PC-3 (cell line): ENCODE results near the gene TFIP11. TPM values are rescaled to one million over a fixed set of nuclear protein-coding genes. Genes with fewer than 3 reads are reported as not detected.

Source experiments
- ATAC-seq: fragments of 200-7000 bp; cut with Tn5 transposase; 2 replicates; pipeline ENCODE4 v1.9.1; 2020; ENCODE audit warnings: mild to moderate bottlenecking, moderate library complexity
- BruUV-seq: library from RNA; stranded (reverse); fragments of 400-500 nt; replicated peaks from 2 replicates; lab custom pipeline; 2021; lab: Mats Ljungman, UMichigan
- CTCF ChIA-PET: fragments of 300-600 bp; sonication (Branson Sonifier 250); formaldehyde crosslinking; loops from one replicate; lab custom pipeline; 2022; ENCODE audit warnings: antibody characterized with exemption; lab: Charles Lee
- POLR2A ChIA-PET: fragments of 300-600 bp; sonication (Branson Sonifier 250); formaldehyde crosslinking; loops from one replicate; lab custom pipeline; 2022; ENCODE audit warnings: antibody characterized with exemption; ENCODE audit not compliant: unreplicated experiment; lab: Charles Lee
- DNase-seq: peaks from one replicate; pipeline ENCODE4 v3.0.0-alpha.2; 2015
- H2AFZ ChIP-seq: fragments of 300-600 bp; sonication (generic); 2 replicates; pipeline ENCODE4 v1.6.0; 2016; ENCODE audit warnings: antibody characterized with exemption, low read length
- H3F3A ChIP-seq: fragments of 300-600 bp; sonication (generic); one replicate; pipeline ENCODE4 v1.6.0; 2017; ENCODE audit warnings: antibody characterized with exemption, low read length, control low read depth, mild to moderate bottlenecking; ENCODE audit not compliant: unreplicated experiment
- H3K27ac ChIP-seq: fragments of 300-600 bp; sonication (generic); 2 replicates; pipeline ENCODE4 v1.5.1; 2016; ENCODE audit warnings: mild to moderate bottlenecking, low read length
- H3K27me3 ChIP-seq: fragments of 300-600 bp; sonication (generic); 2 replicates; pipeline ENCODE4 v1.6.1; 2016; ENCODE audit warnings: low read length, mixed read lengths
- H3K36me3 ChIP-seq: fragments of 300-600 bp; sonication (generic); 2 replicates; pipeline ENCODE4 v1.6.1; 2016; ENCODE audit warnings: low read depth, mixed run types, low read length, mixed read lengths
- H3K4me1 ChIP-seq: fragments of 300-600 bp; sonication (generic); 2 replicates; pipeline ENCODE4 v1.5.1; 2016; ENCODE audit warnings: low read length; ENCODE audit not compliant: insufficient read depth
- H3K4me2 ChIP-seq: fragments of 300-600 bp; sonication (generic); 2 replicates; pipeline ENCODE4 v1.6.0; 2016; ENCODE audit warnings: low read length
- H3K4me3 ChIP-seq: fragments of 300-600 bp; sonication (generic); 2 replicates; pipeline ENCODE4 v1.5.1; 2016; ENCODE audit warnings: mild to moderate bottlenecking, low read length, mixed read lengths
- H3K79me2 ChIP-seq: fragments of 300-600 bp; sonication (generic); 2 replicates; pipeline ENCODE4 v1.6.1; 2017; ENCODE audit warnings: low read length, mixed read lengths
- H3K9ac ChIP-seq: fragments of 300-600 bp; sonication (generic); 2 replicates; pipeline ENCODE4 v1.6.0; 2016; ENCODE audit warnings: mild to moderate bottlenecking, low read length
- H3K9me2 ChIP-seq: fragments of 300-600 bp; sonication (generic); replicated peaks from 2 replicates; pipeline ENCODE4 v1.6.1; 2016; ENCODE audit warnings: mixed run types, low read length, mixed read lengths
- H3K9me3 ChIP-seq: fragments of 300-600 bp; sonication (generic); 2 replicates; pipeline ENCODE4 v1.6.1; 2016; ENCODE audit warnings: low read length, mixed read lengths
- H4K20me1 ChIP-seq: fragments of 300-600 bp; sonication (generic); 2 replicates; pipeline ENCODE4 v1.6.1; 2016; ENCODE audit warnings: low read length, mixed read lengths
- EZH2 ChIP-seq: fragments of 300-600 bp; sonication (generic); IDR thresholded peaks from one replicate; pipeline ENCODE4 v1.6.1; 2017; ENCODE audit warnings: antibody characterized with exemption, mild to moderate bottlenecking, low read length; ENCODE audit not compliant: unreplicated experiment
- EZH2phosphoT487 ChIP-seq: fragments of 300-600 bp; sonication (generic); IDR thresholded peaks from 2 replicates; pipeline ENCODE4 v1.6.1; 2018; ENCODE audit warnings: mild to moderate bottlenecking, antibody characterized with exemption, low read length, borderline replicate concordance
- intact Hi-C: fragments of 100-400 bp; cut with micrococcal nuclease; formaldehyde crosslinking; loops from 2 replicates; pipeline ENCODE4 v1.9.0; 2023
- total RNA-seq: library from RNA; depleted of rRNA; stranded (reverse); fragments of >200 nt; gene quantifications from 2 replicates; pipeline ENCODE4 v1.2.3, GENCODE V29; 2014
- TF ChIP-seq, protein P1 (sequence below): fragments of 300-600 bp; sonication (generic); conservative IDR thresholded peaks from 2 replicates; pipeline ENCODE4 v1.5.1; 2017; ENCODE audit warnings: antibody characterized with exemption, low read depth, mild to moderate bottlenecking, low read length

Gene TFIP11
- total RNA-seq, 1 experiment from 2014 or later = 22.4 TPM

DNA sequence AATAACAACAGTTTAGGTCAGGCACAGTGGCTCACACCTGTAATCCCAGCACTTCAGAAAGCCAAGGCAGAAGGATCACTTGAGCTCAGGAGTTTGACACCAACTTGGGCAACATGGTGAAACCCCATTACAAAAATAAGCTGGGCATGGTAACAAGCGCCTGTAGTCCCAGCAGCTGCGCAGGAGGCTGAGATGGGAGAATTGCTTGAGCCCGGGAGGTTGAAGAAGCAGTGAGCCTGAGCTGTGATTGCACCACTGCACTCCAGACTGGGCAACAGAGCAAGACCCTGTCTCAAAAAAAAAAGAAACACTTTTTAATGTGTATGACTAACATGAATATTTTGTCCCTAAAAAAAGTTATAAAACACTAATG is 24.5 kb upstream of the TFIP11 start:
- Histone ChIP-seq H3K36me3 (no peaks in the 10 kb centered on the region), H3K27ac (no peak overlapping the region), H3K9me3 (no peaks in the 10 kb centered on the region), H3K4me3 (no peak overlapping the region), H3K27me3 (no peaks in the 10 kb centered on the region), H3K4me1 (no peaks in the 10 kb centered on the region), H4K20me1 (no peaks in the 10 kb centered on the region), H3F3A (no peaks in the 10 kb centered on the region), H3K9me2 (no peaks in the 10 kb centered on the region), H3K79me2 (no peaks in the 10 kb centered on the region), H2AFZ (no peak overlapping the region), H3K9ac (no peak overlapping the region), H3K4me2 (no peak overlapping the region)
- intact Hi-C loops = no loop called here
- TF ChIP-seq, protein P1, sequence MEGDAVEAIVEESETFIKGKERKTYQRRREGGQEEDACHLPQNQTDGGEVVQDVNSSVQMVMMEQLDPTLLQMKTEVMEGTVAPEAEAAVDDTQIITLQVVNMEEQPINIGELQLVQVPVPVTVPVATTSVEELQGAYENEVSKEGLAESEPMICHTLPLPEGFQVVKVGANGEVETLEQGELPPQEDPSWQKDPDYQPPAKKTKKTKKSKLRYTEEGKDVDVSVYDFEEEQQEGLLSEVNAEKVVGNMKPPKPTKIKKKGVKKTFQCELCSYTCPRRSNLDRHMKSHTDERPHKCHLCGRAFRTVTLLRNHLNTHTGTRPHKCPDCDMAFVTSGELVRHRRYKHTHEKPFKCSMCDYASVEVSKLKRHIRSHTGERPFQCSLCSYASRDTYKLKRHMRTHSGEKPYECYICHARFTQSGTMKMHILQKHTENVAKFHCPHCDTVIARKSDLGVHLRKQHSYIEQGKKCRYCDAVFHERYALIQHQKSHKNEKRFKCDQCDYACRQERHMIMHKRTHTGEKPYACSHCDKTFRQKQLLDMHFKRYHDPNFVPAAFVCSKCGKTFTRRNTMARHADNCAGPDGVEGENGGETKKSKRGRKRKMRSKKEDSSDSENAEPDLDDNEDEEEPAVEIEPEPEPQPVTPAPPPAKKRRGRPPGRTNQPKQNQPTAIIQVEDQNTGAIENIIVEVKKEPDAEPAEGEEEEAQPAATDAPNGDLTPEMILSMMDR = no peak
- no peak for TF ChIP-seq EZH2
- TF ChIP-seq EZH2phosphoT487 = no peak
- ATAC-seq (no peak), DNase-seq (no peak)
- POLR2A ChIA-PET = no interaction called here
- no TSS peak for BruUV-seq
- CTCF ChIA-PET = no interaction called here

DNA sequence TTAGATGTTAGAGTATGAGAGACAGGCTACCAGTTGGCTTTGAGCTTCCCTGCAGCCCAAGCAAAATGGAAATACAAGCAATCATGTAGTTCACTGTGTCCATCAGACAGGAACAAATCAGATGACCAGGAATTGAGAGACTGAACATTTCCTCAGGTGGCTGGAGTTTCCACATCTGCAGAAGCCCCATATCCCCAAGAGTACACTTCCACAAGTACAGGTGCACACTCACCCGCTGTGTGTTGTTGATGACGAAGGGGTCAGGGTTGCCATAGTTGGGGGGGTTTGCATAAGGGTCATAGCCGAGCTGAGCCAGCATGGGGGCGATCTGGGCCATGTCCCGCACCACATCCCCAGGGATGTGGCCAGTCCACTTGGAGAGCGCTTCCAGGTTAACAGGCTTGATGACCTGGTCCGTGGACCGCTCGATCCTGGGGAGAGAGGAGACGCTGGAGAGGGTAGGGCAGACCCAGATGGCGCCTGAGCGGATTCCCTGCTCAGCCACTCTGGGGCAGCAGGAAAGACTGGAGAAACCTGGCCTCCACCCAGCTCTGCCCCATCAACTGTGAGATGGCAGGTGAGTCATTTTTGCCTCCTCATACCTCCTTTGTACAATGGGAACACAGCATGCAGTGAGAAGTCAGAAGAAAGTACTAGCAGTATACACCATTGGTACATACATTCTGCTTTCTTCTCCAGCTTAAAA is 23.9 kb upstream of the TFIP11 start:
- Histone ChIP-seq H3K4me1 (no peaks in the 10 kb centered on the region), H3K27ac (no peak overlapping the region), H3K27me3 (no peaks in the 10 kb centered on the region), H3K9ac (no peak overlapping the region), H3F3A (no peaks in the 10 kb centered on the region), H3K9me2 (no peaks in the 10 kb centered on the region), H3K36me3 (no peaks in the 10 kb centered on the region), H3K79me2 (no peaks in the 10 kb centered on the region), H3K4me2 (no peak overlapping the region), H3K4me3 (no peak overlapping the region), H4K20me1 (no peaks in the 10 kb centered on the region), H3K9me3 (no peaks in the 10 kb centered on the region), H2AFZ (no peak overlapping the region)
- ChIA-PET CTCF (no interaction called here), POLR2A (no interaction called here)
- ATAC-seq (no peak), DNase-seq (peak; percentile 50)
- TF ChIP-seq, protein P1 = no peak
- TF ChIP-seq EZH2phosphoT487 (no peak), EZH2 (no peak)
- no TSS peak for BruUV-seq
- intact Hi-C loops = no loop called here

DNA sequence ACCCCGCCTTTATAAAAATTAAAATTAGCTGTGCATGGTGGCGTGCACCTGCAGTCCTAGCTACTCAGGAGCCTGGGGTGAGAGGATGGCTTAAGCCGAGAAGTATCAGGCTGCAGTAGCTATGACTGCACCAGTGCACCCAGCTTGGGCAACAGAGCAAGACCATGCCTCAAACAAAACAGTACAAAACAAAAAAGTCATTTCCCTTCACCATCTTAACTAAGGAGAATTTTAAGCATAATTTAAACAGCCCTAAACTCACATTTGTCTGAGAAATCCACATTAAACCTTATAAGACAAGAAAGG is 23.3 kb upstream of the TFIP11 start:
- POLR2A ChIA-PET = no interaction called here
- Histone ChIP-seq H2AFZ (no peak overlapping the region), H3K4me2 (no peak overlapping the region), H3K27me3 (no peaks in the 10 kb centered on the region), H3K9ac (no peak overlapping the region), H3K36me3 (no peaks in the 10 kb centered on the region), H3K4me3 (no peak overlapping the region), H3K4me1 (no peaks in the 10 kb centered on the region), H3K9me2 (no peaks in the 10 kb centered on the region), H3F3A (no peaks in the 10 kb centered on the region), H3K9me3 (no peaks in the 10 kb centered on the region), H4K20me1 (no peaks in the 10 kb centered on the region), H3K27ac (no peak overlapping the region), H3K79me2 (no peaks in the 10 kb centered on the region)
- BruUV-seq = no TSS peak
- no peak for TF ChIP-seq EZH2phosphoT487
- TF ChIP-seq EZH2 = no peak
- TF ChIP-seq, protein P1 = no peak
- intact Hi-C loops = no loop called here
- no peak for ATAC-seq
- no peak for DNase-seq
- CTCF ChIA-PET = no interaction called here
